Kidney (tissue), 14 donors: ENCODE data around the gene CAMK2G. TPM values are rescaled to one million over a fixed set of nuclear protein-coding genes. Genes with fewer than 3 reads are reported as not detected.

Experiments
- DNase-seq, 5 donors: peaks; one replicate each; pipeline ENCODE4 v3.0.0-alpha.2; 2013 to 2020
- FAIRE-seq: peaks from 2 replicates; lab custom pipeline; 2012; peaks lifted over from hg19 to GRCh38; lab: Jason Lieb, UNC
- H3K27ac ChIP-seq, 2 donors: one replicate each; pipeline ENCODE4 v1.7.0; 2013; ENCODE audit warnings: low read depth in 2 of 2, low read length in 2 of 2, inconsistent platforms in 1 of 2
- H3K27me3 ChIP-seq: one replicate; pipeline ENCODE4 v1.7.1; 2013; ENCODE audit warnings: low read length, inconsistent platforms; ENCODE audit not compliant: control insufficient read depth, insufficient read depth
- H3K36me3 ChIP-seq, 3 donors: one replicate each; pipeline versions ENCODE4 v1.7.0 to v1.7.1; 2013; ENCODE audit warnings: low read length in 3 of 3, control low read depth in 1 of 3, inconsistent platforms in 1 of 3; ENCODE audit not compliant: insufficient read depth in 3 of 3, control insufficient read depth in 2 of 3
- H3K4me1 ChIP-seq, 3 donors: one replicate each; pipeline versions ENCODE4 v1.7.0 to v1.7.1; 2013; ENCODE audit warnings: low read length in 3 of 3, inconsistent platforms in 1 of 3, low read depth in 1 of 3; ENCODE audit not compliant: control insufficient read depth in 2 of 3, insufficient read depth in 2 of 3
- H3K4me3 ChIP-seq, 3 donors: one replicate each; pipeline versions ENCODE4 v1.7.0 to v1.8.1; 2013; ENCODE audit warnings: low read length in 3 of 3, control low read depth in 1 of 3, inconsistent platforms in 1 of 3
- H3K9ac ChIP-seq, 3 donors: one replicate each; pipeline versions ENCODE4 v1.7.0 to v1.7.1; 2013; ENCODE audit warnings: low read length in 3 of 3, control low read depth in 1 of 3, inconsistent platforms in 1 of 3
- H3K9me3 ChIP-seq, 3 donors: one replicate each; pipeline versions ENCODE4 v1.7.0 to v1.7.1; 2013; ENCODE audit warnings: low read length in 3 of 3, control low read depth in 1 of 3, inconsistent platforms in 1 of 3; ENCODE audit not compliant: control insufficient read depth in 2 of 3, insufficient read depth in 1 of 3
- intact Hi-C: fragments of 100-400 bp; cut with DNase I; formaldehyde crosslinking; loops from one replicate; pipeline ENCODE4 v1.11.1; 2022
- polyA plus RNA-seq: library from polyadenylated mRNA; stranded (reverse); fragments of 350-450 nt; fragmentation: Illumina TruSeq; extraction: RNeasy Lipid Tissue Mini Kit (QIAGEN cat#74804); gene quantifications from one replicate; pipeline ENCODE4 v1.2.3, GENCODE V29; 2014; ENCODE audit warnings: low read depth, low replicate concordance; ENCODE audit not compliant: insufficient read depth
- total RNA-seq: library from RNA; stranded (reverse); fragmentation: NEBNext Ultra II Directional; extraction: Animal tissue kit (Norgen Biotek cat#: 25700); gene quantifications from one replicate; pipeline ENCODE4 v1.2.1, GENCODE V29; 2021
- TF ChIP-seq, protein P1 (sequence below): IDR thresholded peaks from 3 replicates; pipeline ENCODE4 v1.5.1; 2012; ENCODE audit warnings: mild to moderate bottlenecking, moderate library complexity, borderline replicate concordance; ENCODE audit not compliant: insufficient read depth; ENCODE audit errors: extremely low read depth
- donor health status: control.
- donor health status: control.
- donor health status: control.
- donor health status: control.
- donor health status: control.
- donor health status: DM: yes; HTN: yes; CAD: no.
- donor health status: Normal renal cell carcinoma (clear cell type).

Gene CAMK2G
- total and polyA plus RNA-seq, 2 donors from 2014 or later = 21.0 to 29.1 TPM

DNA sequence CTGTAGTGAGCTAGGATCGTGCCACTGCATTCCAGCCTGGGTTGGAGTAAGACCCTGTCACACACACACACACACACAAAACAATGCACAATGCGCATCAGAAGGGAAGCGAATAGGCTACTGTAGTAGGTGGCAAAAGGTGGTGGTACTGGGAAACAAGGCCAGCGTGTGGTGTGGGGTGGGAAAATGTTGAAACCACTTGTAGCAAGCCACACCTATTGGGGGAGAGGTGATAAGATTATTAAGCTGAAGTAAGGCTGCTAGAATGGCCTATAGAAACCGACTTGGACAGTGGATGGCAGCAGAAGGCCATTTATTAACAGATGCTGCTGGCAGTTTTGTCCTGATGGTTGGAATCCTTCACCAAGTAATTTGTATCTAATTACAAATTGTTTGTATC is 99.7 kb downstream of the CAMK2G start:
- Histone ChIP-seq H3K4me1 (peaks cover 0 to 24% (median 0%) of the 10 kb centered on the region in 3 donors), H3K27me3 (no peaks in the 10 kb centered on the region), H3K9me3 (no peaks in the 10 kb centered on the region), H3K36me3 (peaks cover 5 to 18% (median 17%) of the 10 kb centered on the region in 3 donors), H3K4me3 (no peak overlapping the region), H3K9ac (peak overlapping the region in 1 of 3 donors; percentile 40), H3K27ac (no peak overlapping the region)
- FAIRE-seq = no peak
- DNase-seq = peak in 1 of 5 donors; percentile 8
- intact Hi-C loops = no loop called here
- TF ChIP-seq, protein P1, sequence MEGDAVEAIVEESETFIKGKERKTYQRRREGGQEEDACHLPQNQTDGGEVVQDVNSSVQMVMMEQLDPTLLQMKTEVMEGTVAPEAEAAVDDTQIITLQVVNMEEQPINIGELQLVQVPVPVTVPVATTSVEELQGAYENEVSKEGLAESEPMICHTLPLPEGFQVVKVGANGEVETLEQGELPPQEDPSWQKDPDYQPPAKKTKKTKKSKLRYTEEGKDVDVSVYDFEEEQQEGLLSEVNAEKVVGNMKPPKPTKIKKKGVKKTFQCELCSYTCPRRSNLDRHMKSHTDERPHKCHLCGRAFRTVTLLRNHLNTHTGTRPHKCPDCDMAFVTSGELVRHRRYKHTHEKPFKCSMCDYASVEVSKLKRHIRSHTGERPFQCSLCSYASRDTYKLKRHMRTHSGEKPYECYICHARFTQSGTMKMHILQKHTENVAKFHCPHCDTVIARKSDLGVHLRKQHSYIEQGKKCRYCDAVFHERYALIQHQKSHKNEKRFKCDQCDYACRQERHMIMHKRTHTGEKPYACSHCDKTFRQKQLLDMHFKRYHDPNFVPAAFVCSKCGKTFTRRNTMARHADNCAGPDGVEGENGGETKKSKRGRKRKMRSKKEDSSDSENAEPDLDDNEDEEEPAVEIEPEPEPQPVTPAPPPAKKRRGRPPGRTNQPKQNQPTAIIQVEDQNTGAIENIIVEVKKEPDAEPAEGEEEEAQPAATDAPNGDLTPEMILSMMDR = no peak

DNA sequence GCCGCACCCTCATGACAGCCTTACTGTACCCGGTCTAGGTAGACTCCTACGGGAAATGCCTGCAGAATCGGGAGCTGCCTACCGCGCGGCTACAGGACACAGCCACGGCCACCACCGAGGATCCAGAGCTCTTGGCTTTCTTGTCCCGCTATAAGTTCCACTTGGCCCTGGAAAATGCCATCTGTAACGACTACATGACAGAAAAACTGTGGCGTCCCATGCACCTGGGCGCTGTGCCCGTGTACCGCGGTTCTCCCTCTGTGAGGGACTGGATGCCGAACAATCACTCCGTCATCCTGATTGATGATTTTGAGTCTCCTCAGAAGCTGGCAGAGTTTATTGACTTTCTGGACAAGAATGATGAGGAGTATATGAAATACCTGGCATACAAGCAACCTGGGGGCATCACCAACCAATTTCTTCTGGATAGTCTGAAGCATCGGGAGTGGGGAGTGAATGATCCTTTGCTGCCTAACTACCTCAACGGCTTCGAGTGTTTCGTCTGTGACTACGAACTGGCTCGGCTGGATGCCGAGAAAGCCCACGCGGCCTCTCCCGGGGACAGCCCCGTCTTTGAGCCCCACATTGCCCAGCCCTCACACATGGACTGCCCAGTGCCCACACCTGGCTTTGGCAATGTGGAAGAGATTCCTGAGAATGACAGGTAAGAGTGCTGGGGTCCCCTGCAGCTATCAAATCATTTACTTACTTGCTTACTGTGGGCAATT is 101.0 kb downstream of the CAMK2G start:
- Histone ChIP-seq H3K4me3 (peak overlapping the region; percentile 73 to 88 (median 84)), H3K9me3 (no peaks in the 10 kb centered on the region), H3K36me3 (peaks cover 5 to 28% (median 24%) of the 10 kb centered on the region in 3 donors), H3K9ac (peak overlapping the region; percentile 52 to 81 (median 74)), H3K27ac (peak overlapping the region; percentile 98), H3K4me1 (peaks cover 0 to 24% (median 0%) of the 10 kb centered on the region in 3 donors), H3K27me3 (no peaks in the 10 kb centered on the region)
- intact Hi-C loops = no loop called here
- DNase-seq (peak in 1 of 5 donors; percentile 78), FAIRE-seq (no peak)
- TF ChIP-seq, protein P1 = no peak

DNA sequence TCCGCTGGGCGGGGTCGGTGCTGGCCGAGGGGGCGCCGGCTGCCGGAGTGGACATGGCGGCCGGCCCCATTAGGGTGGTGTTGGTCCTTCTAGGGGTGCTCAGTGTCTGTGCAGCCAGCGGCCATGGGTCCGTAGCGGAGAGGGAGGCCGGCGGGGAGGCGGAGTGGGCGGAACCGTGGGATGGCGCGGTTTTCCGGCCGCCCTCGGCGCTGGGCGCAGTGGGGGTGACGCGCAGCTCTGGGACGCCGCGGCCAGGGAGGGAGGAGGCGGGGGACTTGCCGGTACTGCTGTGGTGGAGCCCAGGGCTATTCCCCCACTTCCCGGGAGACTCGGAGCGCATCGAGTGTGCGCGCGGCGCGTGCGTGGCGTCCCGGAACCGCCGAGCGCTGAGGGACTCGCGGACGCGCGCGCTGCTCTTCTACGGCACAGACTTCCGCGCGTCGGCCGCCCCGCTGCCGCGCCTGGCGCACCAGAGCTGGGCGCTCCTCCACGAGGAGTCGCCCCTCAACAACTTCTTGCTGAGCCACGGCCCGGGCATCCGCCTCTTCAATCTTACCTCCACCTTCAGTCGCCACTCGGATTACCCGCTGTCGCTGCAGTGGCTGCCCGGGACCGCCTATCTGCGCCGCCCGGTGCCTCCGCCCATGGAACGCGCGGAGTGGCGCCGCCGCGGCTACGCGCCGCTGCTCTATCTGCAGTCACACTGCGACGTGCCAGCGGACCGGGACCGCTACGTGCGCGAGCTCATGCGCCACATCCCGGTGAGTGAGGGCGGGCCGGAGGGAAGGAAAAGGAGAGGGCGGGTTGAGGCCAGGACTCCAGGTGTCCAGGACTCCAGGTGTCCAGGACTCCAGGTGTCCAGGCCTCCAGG is 101.8 kb downstream of the CAMK2G start:
- peaks cover 5 to 34% (median 26%) of the 10 kb centered on the region in 3 donors for H3K36me3 ChIP-seq

More for the DNA sequence above, 101.8 kb downstream of the CAMK2G start:
- TF ChIP-seq, protein P1 = peak; percentile 2
- Histone ChIP-seq H3K27me3 (no peaks in the 10 kb centered on the region), H3K27ac (peak overlapping the region; percentile 98), H3K9ac (peak overlapping the region; percentile 52 to 81 (median 74)), H3K9me3 (no peaks in the 10 kb centered on the region), H3K4me3 (peak overlapping the region; percentile 73 to 88 (median 84)), H3K4me1 (peaks cover 0 to 24% (median 0%) of the 10 kb centered on the region in 3 donors)
- peak; percentile 86 to 96 (median 90) for DNase-seq
- intact Hi-C loops = no loop called here
- no peak for FAIRE-seq
